Mammary epithelial cell (primary cell): ENCODE results near the gene ASXL2.

Experiments
- EZH2 ChIP-seq: IDR thresholded peaks from 2 replicates; pipeline ENCODE4 v1.6.1; 2012; ENCODE audit warnings: low read length, inconsistent platforms, borderline replicate concordance
- TF ChIP-seq, protein P1 (sequence below), 2 donors: IDR thresholded peaks in 1 of 2; conservative IDR thresholded peaks in 1 of 2; 2 replicates each; pipeline ENCODE4 v1.5.1; 2011 to 2012; ENCODE audit warnings: inconsistent platforms in 2 of 2, low read length in 2 of 2, mild to moderate bottlenecking in 2 of 2, control low read depth in 1 of 2, low read depth in 1 of 2; ENCODE audit not compliant: insufficient read depth in 1 of 2; ENCODE audit errors: extremely low read depth in 1 of 2

DNA sequence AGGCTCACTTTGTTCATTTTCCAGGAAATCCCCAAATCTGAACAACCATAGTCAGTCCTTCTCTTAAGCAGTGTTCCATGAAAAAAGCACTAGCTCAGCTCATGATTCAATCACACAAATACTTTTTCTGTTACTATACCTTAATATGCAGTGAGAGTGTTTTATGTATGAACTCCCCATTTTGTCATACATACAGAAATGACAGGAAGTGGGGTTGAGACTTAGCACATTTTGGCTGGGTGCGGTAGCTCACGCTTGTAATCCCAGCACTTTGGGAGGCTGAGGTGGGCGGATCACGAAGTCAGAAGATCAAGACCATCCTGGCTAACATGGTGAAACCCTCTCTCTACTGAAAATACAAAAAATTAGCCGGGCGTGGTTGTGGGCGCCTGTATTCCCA lies 149.7 kb downstream of the ASXL2 start:
- TF ChIP-seq, protein P1, sequence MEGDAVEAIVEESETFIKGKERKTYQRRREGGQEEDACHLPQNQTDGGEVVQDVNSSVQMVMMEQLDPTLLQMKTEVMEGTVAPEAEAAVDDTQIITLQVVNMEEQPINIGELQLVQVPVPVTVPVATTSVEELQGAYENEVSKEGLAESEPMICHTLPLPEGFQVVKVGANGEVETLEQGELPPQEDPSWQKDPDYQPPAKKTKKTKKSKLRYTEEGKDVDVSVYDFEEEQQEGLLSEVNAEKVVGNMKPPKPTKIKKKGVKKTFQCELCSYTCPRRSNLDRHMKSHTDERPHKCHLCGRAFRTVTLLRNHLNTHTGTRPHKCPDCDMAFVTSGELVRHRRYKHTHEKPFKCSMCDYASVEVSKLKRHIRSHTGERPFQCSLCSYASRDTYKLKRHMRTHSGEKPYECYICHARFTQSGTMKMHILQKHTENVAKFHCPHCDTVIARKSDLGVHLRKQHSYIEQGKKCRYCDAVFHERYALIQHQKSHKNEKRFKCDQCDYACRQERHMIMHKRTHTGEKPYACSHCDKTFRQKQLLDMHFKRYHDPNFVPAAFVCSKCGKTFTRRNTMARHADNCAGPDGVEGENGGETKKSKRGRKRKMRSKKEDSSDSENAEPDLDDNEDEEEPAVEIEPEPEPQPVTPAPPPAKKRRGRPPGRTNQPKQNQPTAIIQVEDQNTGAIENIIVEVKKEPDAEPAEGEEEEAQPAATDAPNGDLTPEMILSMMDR (conservative IDR thresholded peaks at IDR 0.05 in 1 of 2, IDR thresholded peaks at IDR 0.05 in 1 of 2; ENCODE audit: extremely low read depth in 1 of 2, insufficient read depth in 1 of 2, low read depth in 1 of 2, low read length in 2 of 2): no peak
- no peak for TF ChIP-seq EZH2
